HG03565 (cell line): ENCODE measurements around the gene STXBP1.
"Not testable (repeated sequence)": the region's sequence is repeated elsewhere in the genome, so short reads cannot be mapped to it uniquely, and the experiment has no call there.

Experiments
- ATAC-seq: cut with Tn5 transposase; IDR thresholded peaks from one replicate; pipeline ENCODE4 v1.9.1; 2021; ENCODE audit warnings: mild to moderate bottlenecking, moderate library complexity; ENCODE audit not compliant: unreplicated experiment

STXBP1 gene

GRCh38 chr9:127577194-127577593 is 34.9 kb upstream of the STXBP1 start:
- ATAC-seq, result not testable (repeated sequence)

- ATAC-seq, result no peak
Observed at GRCh38 chr9:127578627-127578951, 33.5 kb upstream of the STXBP1 start.

GRCh38 chr9:127578952-127579853 is 32.9 kb upstream of the STXBP1 start:
- no peak for ATAC-seq

GRCh38 chr9:127580366-127580765 is 31.7 kb upstream of the STXBP1 start:
- ATAC-seq, result no peak

- ATAC-seq, result no peak
Observed at GRCh38 chr9:127580879-127581475, 31.1 kb upstream of the STXBP1 start.

- ATAC-seq, result not testable (repeated sequence)
Observed at GRCh38 chr9:127584474-127584805, 27.6 kb upstream of the STXBP1 start.

- no peak for ATAC-seq
Observed at GRCh38 chr9:127585161-127585819, 26.8 kb upstream of the STXBP1 start.

- ATAC-seq, result no peak
Observed at GRCh38 chr9:127586096-127586495, 26.0 kb upstream of the STXBP1 start.

GRCh38 chr9:127586537-127586936 is 25.5 kb upstream of the STXBP1 start:
- no peak for ATAC-seq

GRCh38 chr9:127587966-127588365 is 24.1 kb upstream of the STXBP1 start:
- ATAC-seq, result no peak

GRCh38 chr9:127588740-127589506 is 23.2 kb upstream of the STXBP1 start:
- no peak for ATAC-seq

- no peak for ATAC-seq
Observed at GRCh38 chr9:127589955-127590370, 22.1 kb upstream of the STXBP1 start.

- no peak for ATAC-seq
Observed at GRCh38 chr9:127595611-127596010, 16.5 kb upstream of the STXBP1 start.

GRCh38 chr9:127598839-127599549 is 13.1 kb upstream of the STXBP1 start:
- ATAC-seq, result no peak

GRCh38 chr9:127599550-127599891 is 12.6 kb upstream of the STXBP1 start:
- ATAC-seq, result no peak

- no peak for ATAC-seq
Observed at GRCh38 chr9:127603226-127603625, 8.9 kb upstream of the STXBP1 start.

GRCh38 chr9:127606043-127606442 is 6.0 kb upstream of the STXBP1 start:
- no peak for ATAC-seq

GRCh38 chr9:127608104-127608966 is 3.7 kb upstream of the STXBP1 start:
- no peak for ATAC-seq

- ATAC-seq, result no peak
Observed at GRCh38 chr9:127611603-127611898, 526 bp upstream of the STXBP1 start.

- ATAC-seq, result no peak
Observed at GRCh38 chr9:127612939-127613582, 984 bp downstream of the STXBP1 start.
